BJ (cell line): ENCODE results near the gene ACBD4. TPM values are rescaled to one million over a fixed set of nuclear protein-coding genes. Genes with fewer than 3 reads are reported as not detected.

Experiments used
- CTCF ChIA-PET: fragments of 350-600 bp; formaldehyde crosslinking; extraction: SDS; loops from one replicate; lab custom pipeline; 2021; ENCODE audit warnings: antibody characterized with exemption, inconsistent platforms; lab: Yijun Ruan, JAX
- POLR2A ChIA-PET: fragments of 300-600 bp; sonication (Branson Sonifier 250); formaldehyde crosslinking; extraction: SDS; loops from one replicate; lab custom pipeline; 2021; ENCODE audit warnings: antibody characterized with exemption; lab: Charles Lee
- DNase-seq: peaks from one replicate; pipeline ENCODE4 v3.0.0-alpha.2; 2011; ENCODE audit warnings: low read depth
- H3K27me3 ChIP-seq: 2 replicates; pipeline ENCODE4 v1.6.0; 2011; ENCODE audit warnings: low read length; ENCODE audit not compliant: control insufficient read depth, insufficient read depth
- H3K36me3 ChIP-seq: 2 replicates; pipeline ENCODE4 v1.5.1; 2011; ENCODE audit warnings: low read length; ENCODE audit not compliant: control insufficient read depth, insufficient read depth
- H3K4me3 ChIP-seq: 2 replicates; pipeline ENCODE4 v1.5.1; 2011; ENCODE audit warnings: low read depth, mild to moderate bottlenecking, control low read depth, low read length
- CTCF ChIP-seq: IDR thresholded peaks from 2 replicates; pipeline ENCODE4 v1.5.1; 2011; ENCODE audit warnings: low read depth, mild to moderate bottlenecking, control low read depth, inconsistent platforms, low read length, moderate library complexity; ENCODE audit not compliant: insufficient read depth
- polyA plus RNA-seq: library from polyadenylated mRNA; depleted of rRNA; stranded (reverse); fragments of >200 nt; gene quantifications from 2 replicates; pipeline ENCODE4 v1.2.3, GENCODE V29; 2011

Gene ACBD4
- polyA plus RNA-seq, 1 experiment, result 7.3 TPM

GRCh38 chr17:45149669-45150664 lies 14.5 kb downstream of the ACBD4 start:
- H3K4me3 ChIP-seq, result peak overlapping the region; percentile 91
- H3K36me3 ChIP-seq, result no peaks in the 10 kb centered on the region; the same call in 1 of the 2 replicates
- CTCF ChIA-PET, result interaction anchor here (0.7 to 8.4 kb wide), 26 partner anchors 9 to 230 kb away, joined by 3 to 210 read pairs (median 4); partner anchors contain the start of genes ACBD4, HEXIM2, MAP3K14 and PLCD3
- no peak for DNase-seq
- POLR2A ChIA-PET, result interaction anchor here (0.6 to 5.2 kb wide), 5 partner anchors 11 to 222 kb away, joined by 3 to 66 read pairs (median 5); partner anchors contain the start of genes FMNL1 and HEXIM2
- no peaks in the 10 kb centered on the region for H3K27me3 ChIP-seq
- no peak for TF ChIP-seq CTCF

- CTCF ChIA-PET, result interaction anchor here (0.9 to 8.4 kb wide), 10 partner anchors 10 to 161 kb away, joined by 3 to 210 read pairs (median 14); partner anchors contain the start of genes ACBD4, HEXIM2 and PLCD3
- no peaks in the 10 kb centered on the region for H3K27me3 ChIP-seq
- peak overlapping the region; percentile 91 for H3K4me3 ChIP-seq
- no peak for DNase-seq
- TF ChIP-seq CTCF, result no peak
- H3K36me3 ChIP-seq, result no peaks in the 10 kb centered on the region; the same call in 1 of the 2 replicates
- POLR2A ChIA-PET, result interaction anchor here (0.7 to 5.2 kb wide), 4 partner anchors 10 to 85 kb away, joined by 3 to 66 read pairs (median 4); partner anchors contain the start of gene HEXIM2
Observed at GRCh38 chr17:45150911-45151809, 15.7 kb downstream of the ACBD4 start.

GRCh38 chr17:45155029-45155428 lies 19.5 kb downstream of the ACBD4 start:
- ChIA-PET CTCF (interaction anchor here (0.7 to 2.9 kb wide), 4 partner anchors 20 to 80 kb away, joined by 3 to 17 read pairs (median 8); partner anchors contain the start of gene ACBD4), POLR2A (interaction anchor here (1.0 kb wide), 1 partner anchor 18 kb away, joined by 16 read pairs; no protein-coding TSS in a partner anchor)
- Histone ChIP-seq H3K4me3 (no peak overlapping the region), H3K27me3 (no peaks in the 10 kb centered on the region), H3K36me3 (no peaks in the 10 kb centered on the region)
- DNase-seq, result no peak
- TF ChIP-seq CTCF, result no peak

- POLR2A ChIA-PET, result interaction anchor here (1.0 kb wide), 1 partner anchor 17 kb away, joined by 16 read pairs; no protein-coding TSS in a partner anchor
- no peaks in the 10 kb centered on the region for H3K36me3 ChIP-seq
- no peaks in the 10 kb centered on the region for H3K27me3 ChIP-seq
- CTCF ChIA-PET, result interaction anchor here (0.7 to 2.9 kb wide), 5 partner anchors 12 to 80 kb away, joined by 3 to 17 read pairs (median 4); partner anchors contain the start of gene ACBD4
- TF ChIP-seq CTCF, result no peak
- no peak overlapping the region for H3K4me3 ChIP-seq
- no peak for DNase-seq
Observed at GRCh38 chr17:45155483-45155882, 20.0 kb downstream of the ACBD4 start.
